ENCODE measurements around the gene FCRL5.
"Not testable (repeated sequence)": the region's sequence is repeated elsewhere in the genome, so short reads cannot be mapped to it uniquely, and the experiment has no call there.

Gene FCRL5

GRCh38 chr1:157551694-157552693 is at the start of gene FCRL5:
Gene FCRL5, minus strand, starts transcription at chr1:157552515. Its CDS starts 153 bp downstream, at chr1:157552362.
- DNase-seq = no peak

GRCh38 chr1:157600236-157600635 is 47.9 kb upstream of the FCRL5 start:
- DNase-seq = no peak

- DNase-seq = no peak
Observed at GRCh38 chr1:157597959-157598667, 45.8 kb upstream of the FCRL5 start, which contains the start of gene FCRL4. Gene FCRL4, minus strand, starts transcription at chr1:157598085. Its CDS starts 141 bp downstream, at chr1:157597944.

GRCh38 chr1:157596384-157596783 is 44.1 kb upstream of the FCRL5 start:
- DNase-seq = no peak

- DNase-seq = no peak
Observed at GRCh38 chr1:157595356-157595755, 43.0 kb upstream of the FCRL5 start.

- DNase-seq = no peak
Observed at GRCh38 chr1:157585984-157586383, 33.7 kb upstream of the FCRL5 start.

GRCh38 chr1:157584503-157584902 is 32.2 kb upstream of the FCRL5 start:
- no peak for DNase-seq

- no peak for DNase-seq
Observed at GRCh38 chr1:157580828-157581210, 28.5 kb upstream of the FCRL5 start.

- no peak for DNase-seq
Observed at GRCh38 chr1:157580179-157580827, 28.0 kb upstream of the FCRL5 start.

- DNase-seq = no peak
Observed at GRCh38 chr1:157577420-157577819, 25.1 kb upstream of the FCRL5 start.

GRCh38 chr1:157575744-157576143 is 23.4 kb upstream of the FCRL5 start:
- DNase-seq = no peak

GRCh38 chr1:157574836-157575235 is 22.5 kb upstream of the FCRL5 start:
- DNase-seq = no peak

GRCh38 chr1:157566484-157567300 is 14.4 kb upstream of the FCRL5 start:
- DNase-seq = no peak

GRCh38 chr1:157562515-157562914 is 10.2 kb upstream of the FCRL5 start:
- no peak for DNase-seq

GRCh38 chr1:157558119-157558518 is 5.8 kb upstream of the FCRL5 start:
- no peak for DNase-seq

GRCh38 chr1:157548081-157548480 is 4.2 kb downstream of the FCRL5 start:
- not testable (repeated sequence) for DNase-seq

- DNase-seq = no peak
Observed at GRCh38 chr1:157542676-157543075, 9.6 kb downstream of the FCRL5 start.

- no peak for DNase-seq
Observed at GRCh38 chr1:157540852-157541251, 11.5 kb downstream of the FCRL5 start.

- DNase-seq = no peak
Observed at GRCh38 chr1:157540160-157540748, 12.1 kb downstream of the FCRL5 start.

- DNase-seq = no peak
Observed at GRCh38 chr1:157539568-157539967, 12.7 kb downstream of the FCRL5 start.

GRCh38 chr1:157532569-157532968 is 19.7 kb downstream of the FCRL5 start:
- DNase-seq = no peak

Measured in DMS 273 treated with DMSO at 0.1 percent for 48 hours (cell line).